OCI-LY3 (cell line): ENCODE data around the gene AFF2.

ENCODE experiments used
- H2AFZ ChIP-seq: fragments of 200-600, 300-600 bp; shearing (Covaris generic); 2 replicates; pipeline ENCODE4 v1.6.0; 2014; ENCODE audit warnings: antibody characterized with exemption, low read depth, low read length
- H3K27ac ChIP-seq: fragments of 200-600, 300-600 bp; sonication (generic); 2 replicates; pipeline ENCODE4 v1.5.1; 2014; ENCODE audit warnings: mild to moderate bottlenecking, low read length, moderate library complexity, mixed read lengths
- H3K27me3 ChIP-seq: fragments of 200-600, 300-600 bp; sonication (generic); 2 replicates; pipeline ENCODE4 v1.6.1; 2014; ENCODE audit warnings: low read depth, low read length, mixed read lengths
- H3K36me3 ChIP-seq: fragments of 200-600, 300-600 bp; sonication (generic); replicated peaks from 2 replicates; pipeline ENCODE3; 2014; ENCODE audit warnings: low read depth, low read length, mixed read lengths
- H3K4me1 ChIP-seq: fragments of 300-600, 200-600 bp; sonication (generic); 2 replicates; pipeline ENCODE4 v1.6.1; 2014; ENCODE audit warnings: low read length, mixed read lengths
- H3K4me2 ChIP-seq: fragments of 200-600, 300-600 bp; sonication (generic); 2 replicates; pipeline ENCODE4 v1.6.1; 2014; ENCODE audit warnings: low read length, mixed read lengths
- H3K4me3 ChIP-seq: fragments of 300-600, 200-600 bp; sonication (generic); 2 replicates; pipeline ENCODE4 v1.5.1; 2014; ENCODE audit warnings: antibody characterized with exemption, mild to moderate bottlenecking, low read length, moderate library complexity
- H3K79me2 ChIP-seq: fragments of 300-600, 200-600 bp; shearing (Covaris generic); 2 replicates; pipeline ENCODE4 v1.6.1; 2014; ENCODE audit warnings: mild to moderate bottlenecking, low read length, mixed read lengths
- H3K9ac ChIP-seq: fragments of 300-600, 200-600 bp; shearing (Covaris generic); 2 replicates; pipeline ENCODE4 v1.6.0; 2014; ENCODE audit warnings: mild to moderate bottlenecking, low read length, moderate library complexity
- H3K9me3 ChIP-seq: fragments of 200-600, 300-600 bp; shearing (Covaris generic); 2 replicates; pipeline ENCODE4 v1.6.1; 2014; ENCODE audit warnings: low read length, mixed read lengths; ENCODE audit not compliant: insufficient read depth
- H4K20me1 ChIP-seq: fragments of 200-600, 300-600 bp; sonication (generic); 2 replicates; pipeline ENCODE4 v1.6.1; 2016; ENCODE audit warnings: low read length, mixed read lengths; ENCODE audit not compliant: insufficient read depth
- EZH2phosphoT487 ChIP-seq: fragments of 200-600 bp; shearing (Covaris generic); IDR thresholded peaks from 2 replicates; pipeline ENCODE4 v1.6.1; 2018; ENCODE audit warnings: antibody characterized with exemption, mixed run types, low read depth
- TF ChIP-seq, protein P1 (sequence below): fragments of 200-600, 300-600 bp; sonication (generic); IDR thresholded peaks from 2 replicates; pipeline ENCODE4 v1.5.1; 2014; ENCODE audit warnings: antibody characterized with exemption, low read length, low read depth

Gene AFF2

DNA sequence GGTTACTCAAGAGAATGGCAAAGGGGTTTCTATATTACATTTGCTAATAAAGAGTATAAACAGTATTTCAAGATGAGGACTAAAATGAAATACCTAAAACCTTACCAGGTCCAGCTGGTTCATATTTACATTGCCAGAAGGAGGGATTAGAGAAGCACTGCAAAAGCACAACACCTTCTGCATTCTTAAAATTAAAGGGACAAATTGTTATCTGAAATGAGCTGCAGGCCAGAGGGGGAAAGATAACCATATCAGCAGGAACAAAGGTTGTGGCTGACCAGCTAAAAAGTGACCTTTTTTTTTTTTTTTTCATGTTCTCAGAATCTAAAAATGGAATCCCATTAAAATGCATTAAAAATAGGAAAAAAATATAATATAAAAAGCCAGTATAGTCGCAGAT is 39.7 kb downstream of the AFF2 start:
- Histone ChIP-seq H3K27ac (no peak overlapping the region), H3K4me1 (peaks cover 60% of the 10 kb centered on the region), H3K79me2 (no peaks in the 10 kb centered on the region), H2AFZ (no peak overlapping the region), H3K36me3 (no peaks in the 10 kb centered on the region), H3K27me3 (0 out of 2 replicates have a peak, but pooled peaks cover 5% of the 10 kb centered on the region), H3K4me2 (no peak overlapping the region), H3K9ac (no peak overlapping the region), H3K4me3 (no peak overlapping the region), H4K20me1 (no peaks in the 10 kb centered on the region), H3K9me3 (no peaks in the 10 kb centered on the region)
- TF ChIP-seq EZH2phosphoT487 = no peak
- TF ChIP-seq, protein P1, sequence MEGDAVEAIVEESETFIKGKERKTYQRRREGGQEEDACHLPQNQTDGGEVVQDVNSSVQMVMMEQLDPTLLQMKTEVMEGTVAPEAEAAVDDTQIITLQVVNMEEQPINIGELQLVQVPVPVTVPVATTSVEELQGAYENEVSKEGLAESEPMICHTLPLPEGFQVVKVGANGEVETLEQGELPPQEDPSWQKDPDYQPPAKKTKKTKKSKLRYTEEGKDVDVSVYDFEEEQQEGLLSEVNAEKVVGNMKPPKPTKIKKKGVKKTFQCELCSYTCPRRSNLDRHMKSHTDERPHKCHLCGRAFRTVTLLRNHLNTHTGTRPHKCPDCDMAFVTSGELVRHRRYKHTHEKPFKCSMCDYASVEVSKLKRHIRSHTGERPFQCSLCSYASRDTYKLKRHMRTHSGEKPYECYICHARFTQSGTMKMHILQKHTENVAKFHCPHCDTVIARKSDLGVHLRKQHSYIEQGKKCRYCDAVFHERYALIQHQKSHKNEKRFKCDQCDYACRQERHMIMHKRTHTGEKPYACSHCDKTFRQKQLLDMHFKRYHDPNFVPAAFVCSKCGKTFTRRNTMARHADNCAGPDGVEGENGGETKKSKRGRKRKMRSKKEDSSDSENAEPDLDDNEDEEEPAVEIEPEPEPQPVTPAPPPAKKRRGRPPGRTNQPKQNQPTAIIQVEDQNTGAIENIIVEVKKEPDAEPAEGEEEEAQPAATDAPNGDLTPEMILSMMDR = no peak

DNA sequence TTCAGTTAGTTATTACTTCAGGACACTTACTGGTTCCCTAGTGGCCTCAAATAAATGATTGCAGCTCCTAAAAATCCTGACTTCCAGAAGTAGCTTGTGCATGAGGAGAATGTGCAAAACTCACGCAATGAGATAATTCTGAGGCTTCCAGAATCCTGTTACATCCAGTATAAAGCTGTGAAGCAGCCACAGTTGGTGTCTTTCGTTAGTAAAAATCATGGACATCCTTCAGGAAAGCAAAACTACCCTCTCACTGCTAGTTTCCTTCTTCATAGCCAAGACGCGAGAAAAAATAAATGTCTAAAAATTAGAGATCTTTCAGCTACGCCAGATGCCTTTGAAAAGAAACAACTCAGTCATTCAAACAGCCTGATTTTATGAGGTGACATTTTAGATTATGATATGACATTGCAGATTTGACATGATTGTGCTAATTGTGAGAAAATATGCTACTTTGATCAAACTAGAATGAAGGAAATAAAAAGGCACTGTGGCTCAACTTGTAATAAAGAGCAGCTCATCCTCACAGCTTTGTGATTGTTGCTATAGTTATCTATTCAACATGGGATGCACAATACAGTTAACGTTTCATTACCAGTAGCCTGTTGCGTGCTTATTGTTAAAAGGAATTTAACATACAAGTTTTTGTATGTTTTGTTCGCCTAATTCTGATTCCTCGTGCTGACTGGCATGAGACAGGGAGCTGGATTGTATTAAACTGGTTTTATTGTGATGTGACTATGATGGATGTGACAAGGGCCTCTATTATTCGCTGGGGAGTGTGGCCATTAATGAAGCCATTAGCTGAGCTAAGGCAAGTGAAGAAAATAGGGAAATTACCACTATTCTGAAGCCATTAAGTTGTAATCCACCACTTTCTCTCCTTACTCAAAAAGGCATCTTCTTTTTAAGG is 40.5 kb downstream of the AFF2 start:
- no peaks in the 10 kb centered on the region for H3K9me3 ChIP-seq
- H3K9ac ChIP-seq = no peak overlapping the region
- H3K4me2 ChIP-seq = peak overlapping the region; percentile 76
- H2AFZ ChIP-seq = no peak overlapping the region
- H3K4me1 ChIP-seq = peaks cover 60% of the 10 kb centered on the region
- no peaks in the 10 kb centered on the region for H3K36me3 ChIP-seq
- 0 out of 2 replicates have a peak, but pooled peaks cover 5% of the 10 kb centered on the region for H3K27me3 ChIP-seq
- H4K20me1 ChIP-seq = no peaks in the 10 kb centered on the region
- TF ChIP-seq, protein P1 = no peak
- TF ChIP-seq EZH2phosphoT487 = no peak
- peak overlapping the region; percentile 56 for H3K4me3 ChIP-seq
- no peaks in the 10 kb centered on the region for H3K79me2 ChIP-seq
- peak overlapping the region; percentile 75 for H3K27ac ChIP-seq

DNA sequence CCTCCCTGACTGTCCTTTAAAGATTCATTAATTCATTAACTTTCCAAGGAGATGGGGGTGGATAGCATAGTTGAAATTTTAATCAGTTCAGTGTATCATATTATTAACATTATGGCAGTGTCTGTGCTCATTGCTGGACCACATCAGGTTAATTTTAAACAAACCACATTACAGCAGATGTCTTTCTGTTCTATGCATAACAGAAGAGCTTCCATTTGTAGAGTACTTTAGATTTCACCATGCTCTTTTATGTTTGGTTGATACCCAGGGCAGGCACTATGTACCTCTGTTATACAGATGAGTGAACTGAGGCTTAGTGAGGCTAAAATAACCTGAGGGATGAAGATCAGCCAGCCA is 41.1 kb downstream of the AFF2 start:
- no peak for TF ChIP-seq EZH2phosphoT487
- TF ChIP-seq, protein P1 = no peak
- Histone ChIP-seq H3K36me3 (no peaks in the 10 kb centered on the region), H2AFZ (no peak overlapping the region), H3K9me3 (no peaks in the 10 kb centered on the region), H3K79me2 (no peaks in the 10 kb centered on the region), H3K27ac (peak overlapping the region; percentile 75), H3K9ac (peak overlapping the region; percentile 26), H3K4me1 (peaks cover 60% of the 10 kb centered on the region), H3K27me3 (0 out of 2 replicates have a peak, but pooled peaks cover 5% of the 10 kb centered on the region), H3K4me2 (peak overlapping the region; percentile 76), H4K20me1 (no peaks in the 10 kb centered on the region), H3K4me3 (peak overlapping the region; percentile 56)

DNA sequence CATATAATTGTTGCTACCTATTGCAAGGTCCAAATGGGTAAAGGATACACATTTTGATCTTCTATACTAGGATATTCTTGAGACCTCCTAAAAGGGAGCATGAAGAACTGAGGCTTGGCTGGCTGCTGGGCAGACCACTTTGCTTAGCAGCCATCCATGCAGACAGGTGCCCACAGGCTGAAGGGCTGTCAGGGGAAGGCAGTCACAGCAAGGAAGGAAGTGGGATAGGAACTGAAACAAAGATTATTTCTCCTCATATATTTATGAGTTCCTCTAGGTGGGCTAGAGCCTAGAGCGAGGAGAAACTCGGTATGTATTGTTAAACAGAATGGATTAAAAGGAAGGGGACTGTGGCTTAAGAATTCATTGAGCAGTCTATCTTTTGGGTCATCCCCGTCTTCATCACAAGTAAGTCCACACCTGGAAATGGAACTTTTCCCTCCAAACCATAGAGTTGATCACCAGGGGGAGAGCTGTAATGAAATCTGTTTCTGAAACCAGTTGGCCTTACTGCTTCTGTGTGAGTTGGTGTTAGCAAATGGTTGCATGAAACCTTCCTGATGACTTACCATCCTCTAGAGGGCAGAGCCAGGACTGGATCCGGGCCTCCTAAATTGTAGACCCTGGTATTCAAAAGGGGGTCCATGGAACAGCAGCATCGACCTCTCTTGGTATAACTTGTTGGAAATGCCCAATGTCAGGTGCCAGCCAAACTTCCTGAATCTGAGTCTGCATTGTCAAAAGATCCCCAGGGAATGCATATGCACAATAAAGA is 42.3 kb downstream of the AFF2 start:
- TF ChIP-seq EZH2phosphoT487 = no peak
- TF ChIP-seq, protein P1 = peak; percentile 51
- Histone ChIP-seq H3K27ac (peak overlapping the region; percentile 75), H3K4me2 (peak overlapping the region; percentile 76), H4K20me1 (no peaks in the 10 kb centered on the region), H3K36me3 (no peaks in the 10 kb centered on the region), H3K9me3 (no peaks in the 10 kb centered on the region), H3K4me1 (peaks cover 60% of the 10 kb centered on the region), H2AFZ (no peak overlapping the region), H3K79me2 (no peaks in the 10 kb centered on the region), H3K4me3 (peak overlapping the region; percentile 56), H3K9ac (peak overlapping the region; percentile 19; the same call in 1 of the 2 replicates), H3K27me3 (0 out of 2 replicates have a peak, but pooled peaks cover 5% of the 10 kb centered on the region)
